ENCODE results near the gene WDR53.

WDR53 gene

GRCh38 chr3:196546537-196546936 lies 21.8 kb downstream of the WDR53 start:
- no peak overlapping the region for H3K4me3 ChIP-seq (ENCODE audit: low read depth in 1 of 2, low read length in 1 of 2)
- H3K4me1 ChIP-seq (ENCODE audit: control insufficient read depth in 1 of 2, insufficient read depth in 1 of 2, low read depth in 1 of 2, low read length in 1 of 2), result no peaks in the 10 kb centered on the region
- H3K27ac ChIP-seq, result no peak overlapping the region
- no peaks in the 10 kb centered on the region for H3K36me3 ChIP-seq
- no peaks in the 10 kb centered on the region for H3K27me3 ChIP-seq
- H3K9me3 ChIP-seq, result no peaks in the 10 kb centered on the region
- TF ChIP-seq CTCF (IDR thresholded peaks at IDR 0.05), result no peak

- H3K36me3 ChIP-seq, result no peaks in the 10 kb centered on the region
- no peaks in the 10 kb centered on the region for H3K27me3 ChIP-seq
- H3K4me1 ChIP-seq (ENCODE audit: control insufficient read depth in 1 of 2, insufficient read depth in 1 of 2, low read depth in 1 of 2, low read length in 1 of 2), result no peaks in the 10 kb centered on the region
- H3K4me3 ChIP-seq (ENCODE audit: low read depth in 1 of 2, low read length in 1 of 2), result no peak overlapping the region
- no peak overlapping the region for H3K27ac ChIP-seq
- no peak for TF ChIP-seq CTCF (IDR thresholded peaks at IDR 0.05)
- no peaks in the 10 kb centered on the region for H3K9me3 ChIP-seq
Measured at GRCh38 chr3:196544491-196544992, 23.8 kb downstream of the WDR53 start.

- no peak for TF ChIP-seq CTCF (IDR thresholded peaks at IDR 0.05)
- no peaks in the 10 kb centered on the region for H3K36me3 ChIP-seq
- H3K4me3 ChIP-seq (ENCODE audit: low read depth in 1 of 2, low read length in 1 of 2), result no peak overlapping the region
- no peaks in the 10 kb centered on the region for H3K9me3 ChIP-seq
- no peaks in the 10 kb centered on the region for H3K27me3 ChIP-seq
- H3K4me1 ChIP-seq (ENCODE audit: control insufficient read depth in 1 of 2, insufficient read depth in 1 of 2, low read depth in 1 of 2, low read length in 1 of 2), result peaks cover 0 to 3% of the 10 kb centered on the region in 2 experiments
- H3K27ac ChIP-seq, result no peak overlapping the region
Measured at GRCh38 chr3:196541684-196542445, 26.5 kb downstream of the WDR53 start.

- Histone ChIP-seq H3K9me3 (no peaks in the 10 kb centered on the region), H3K36me3 (no peaks in the 10 kb centered on the region), H3K4me3 (ENCODE audit: low read depth in 1 of 2, low read length in 1 of 2) (no peak overlapping the region), H3K27me3 (no peaks in the 10 kb centered on the region), H3K4me1 (ENCODE audit: control insufficient read depth in 1 of 2, insufficient read depth in 1 of 2, low read depth in 1 of 2, low read length in 1 of 2) (peaks cover 0 to 3% of the 10 kb centered on the region in 2 experiments), H3K27ac (no peak overlapping the region)
- peak; percentile 32 for TF ChIP-seq CTCF (IDR thresholded peaks at IDR 0.05)
Measured at GRCh38 chr3:196537319-196537984, 30.9 kb downstream of the WDR53 start.

GRCh38 chr3:196533260-196533681 lies 35.1 kb downstream of the WDR53 start:
- peaks cover 10 to 12% of the 10 kb centered on the region in 2 experiments for H3K4me1 ChIP-seq (ENCODE audit: control insufficient read depth in 1 of 2, insufficient read depth in 1 of 2, low read depth in 1 of 2, low read length in 1 of 2)
- no peak overlapping the region for H3K27ac ChIP-seq
- H3K4me3 ChIP-seq (ENCODE audit: low read depth in 1 of 2, low read length in 1 of 2), result no peak overlapping the region
- H3K9me3 ChIP-seq, result no peaks in the 10 kb centered on the region
- no peaks in the 10 kb centered on the region for H3K36me3 ChIP-seq
- no peak for TF ChIP-seq CTCF (IDR thresholded peaks at IDR 0.05)
- no peaks in the 10 kb centered on the region for H3K27me3 ChIP-seq

Data from neutrophil (primary cell).